K562 (cell line): ENCODE measurements around the gene DOCK6. TPM values are rescaled to one million over a fixed set of nuclear protein-coding genes. Genes with fewer than 3 reads are reported as not detected.
A peak's percentile ranks its signal among the peaks of the same experiment; 100 is the strongest.

Experiments
- ATAC-seq: fragments of 200-7000 bp; cut with Tn5 transposase; 3 replicates; pipeline ENCODE4 v1.9.1; 2020; ENCODE audit warnings: moderate library complexity
- BruUV-seq: library from RNA; stranded (reverse); fragments of 400-500 nt; replicated peaks from 2 replicates; lab custom pipeline; 2021; lab: Mats Ljungman, UMichigan
- CTCF ChIA-PET: fragments of 300-600 bp; formaldehyde crosslinking; extraction: SDS; loops from one replicate; lab custom pipeline; 2021; ENCODE audit warnings: low intra/inter-chr PET ratio; lab: Yijun Ruan, JAX
- POLR2A ChIA-PET: fragments of 300-600, 350-650 bp; sonication (Branson Sonifier 250); formaldehyde crosslinking; extraction: SDS; loops from one replicate; lab custom pipeline; 2021; ENCODE audit warnings: antibody characterized with exemption, inconsistent platforms; lab: Yijun Ruan, JAX
- DNase-seq, 4 experiments: peaks; one replicate each; pipeline versions ENCODE4 v3.0.0 to v3.0.0-alpha.2; 2011 to 2018; ENCODE audit warnings: low spot score in 3 of 4, mixed read lengths in 3 of 4; ENCODE audit errors: extremely low read depth in 1 of 4
- FAIRE-seq: peaks from 2 replicates; lab custom pipeline; 2011; peaks lifted over from hg19 to GRCh38; lab: Jason Lieb, UNC
- H2AFZ ChIP-seq: 2 replicates; pipeline ENCODE4 v1.6.0; 2011; ENCODE audit warnings: low read depth, low read length, control low read depth, inconsistent platforms
- H3K27ac ChIP-seq: fragments of 200-600 bp; 3 replicates; pipeline ENCODE4 v1.8.0; 2011; ENCODE audit warnings: low read depth, mild to moderate bottlenecking, control low read depth, inconsistent platforms, low read length, moderate library complexity, mixed read lengths; ENCODE audit errors: extremely low read depth
- H3K27me3 ChIP-seq, 2 experiments: fragments of 300-600 bp in 1 of 2; 2 replicates in 1 of 2; 3 replicates in 1 of 2; pipeline versions ENCODE4 v1.6.0 to v1.8.0; 2011; ENCODE audit warnings: inconsistent platforms in 2 of 2, low read length in 2 of 2, mild to moderate bottlenecking in 1 of 2, mixed read lengths in 1 of 2, moderate library complexity in 1 of 2; ENCODE audit not compliant: control insufficient read depth in 2 of 2, insufficient read depth in 2 of 2
- H3K36me3 ChIP-seq: fragments of 300-600 bp; 3 replicates; pipeline ENCODE4 v1.8.0; 2011; ENCODE audit warnings: mild to moderate bottlenecking, low read length, inconsistent platforms; ENCODE audit not compliant: control insufficient read depth, insufficient read depth
- H3K4me1 ChIP-seq, 2 experiments: fragments of 200-600 bp in 1 of 2; replicated peaks in 1 of 2; 2 replicates in 1 of 2; 3 replicates in 1 of 2; pipeline versions ENCODE4 v1.5.1 to v1.8.0; 2011; ENCODE audit warnings: inconsistent platforms in 2 of 2, low read length in 2 of 2, mild to moderate bottlenecking in 1 of 2, mixed read lengths in 1 of 2, moderate library complexity in 1 of 2; ENCODE audit not compliant: control insufficient read depth in 2 of 2, insufficient read depth in 2 of 2
- H3K4me2 ChIP-seq: 2 replicates; pipeline ENCODE4 v1.6.1; 2011; ENCODE audit warnings: low read length, control low read depth, inconsistent platforms, mixed read lengths; ENCODE audit not compliant: insufficient read depth
- H3K4me3 ChIP-seq: fragments of 200-600 bp; sonication (generic), shearing (Covaris generic); 2 replicates; pipeline ENCODE4 v1.5.1; 2016; ENCODE audit warnings: control low read depth, inconsistent platforms
- H3K79me2 ChIP-seq: fragments of 200-600 bp; 3 replicates; pipeline ENCODE4 v1.8.0; 2011; ENCODE audit warnings: low read length, inconsistent platforms; ENCODE audit not compliant: control insufficient read depth, insufficient read depth
- H3K9ac ChIP-seq, 2 experiments: 2 replicates each; pipeline versions ENCODE4 v1.6.0 to v1.6.1; 2011; ENCODE audit warnings: low read depth in 2 of 2, low read length in 2 of 2, control low read depth in 1 of 2, inconsistent platforms in 1 of 2, mild to moderate bottlenecking in 1 of 2, mixed read lengths in 1 of 2; ENCODE audit not compliant: insufficient read depth in 1 of 2
- H3K9me1 ChIP-seq: one replicate; pipeline ENCODE4 v1.6.0; 2011; ENCODE audit warnings: inconsistent platforms, mild to moderate bottlenecking, low read length, moderate library complexity; ENCODE audit not compliant: control insufficient read depth, insufficient read depth
- H3K9me3 ChIP-seq: replicated peaks from 2 replicates; pipeline ENCODE4 v1.5.1; 2011; ENCODE audit warnings: low read depth, low read length, inconsistent platforms; ENCODE audit not compliant: control insufficient read depth, insufficient read depth
- H4K20me1 ChIP-seq: replicated peaks from 2 replicates; pipeline ENCODE4 v1.6.1; 2011; ENCODE audit warnings: low read length, inconsistent platforms, mixed read lengths; ENCODE audit not compliant: control insufficient read depth, insufficient read depth
- DACH1 ChIP-seq: fragments of 450-650 bp; IDR thresholded peaks from 2 replicates; pipeline ENCODE4 v1.6.1; 2018; ENCODE audit not compliant: partially characterized antibody
- HMGN3 ChIP-seq: IDR thresholded peaks from 2 replicates; pipeline ENCODE4 v1.6.1; 2011; ENCODE audit warnings: borderline replicate concordance, low read depth, mild to moderate bottlenecking, mixed read lengths, low read length; ENCODE audit not compliant: insufficient read length; ENCODE audit errors: extremely low read depth
- ILF3 ChIP-seq: fragments of 450-650 bp; IDR thresholded peaks from 2 replicates; pipeline ENCODE4 v1.6.1; 2018; ENCODE audit warnings: antibody characterized with exemption, mild to moderate bottlenecking, moderate library complexity, borderline replicate concordance
- JUN ChIP-seq, 2 experiments: sonication (generic) in 1 of 2; formaldehyde crosslinking in 1 of 2; IDR thresholded peaks; 2 replicates each; pipeline versions ENCODE4 v1.6.1 to v1.8.0; 2012 to 2022; ENCODE audit warnings: borderline replicate concordance in 2 of 2, mild to moderate bottlenecking in 2 of 2, improper control_type of control experiment in 1 of 2, low read depth in 1 of 2, low read length in 1 of 2, missing genetic modification reagents in 1 of 2
- MITF ChIP-seq: IDR thresholded peaks from 2 replicates; pipeline ENCODE4 v1.6.1; 2014; ENCODE audit warnings: antibody characterized with exemption
- NEUROD1 ChIP-seq: fragments of 150-350 bp; IDR thresholded peaks from 2 replicates; pipeline ENCODE4 v1.6.1; 2014; ENCODE audit warnings: borderline replicate concordance, low read length, low read depth; ENCODE audit not compliant: partially characterized antibody
- PHTF2 ChIP-seq: fragments of 250-450 bp; sonication (Bioruptor Pico); IDR thresholded peaks from 2 replicates; pipeline ENCODE4 v1.5.0; 2021; ENCODE audit warnings: mild to moderate bottlenecking
- RFX1 ChIP-seq: fragments of 450-650 bp; IDR thresholded peaks from 2 replicates; pipeline ENCODE4 v1.6.1; 2016; ENCODE audit warnings: mild to moderate bottlenecking, moderate library complexity
- SAFB2 ChIP-seq: fragments of 200-400 bp; formaldehyde crosslinking; IDR thresholded peaks from 2 replicates; pipeline ENCODE4 v1.6.1; 2018; ENCODE audit warnings: borderline replicate concordance, low read length, low read depth, moderate library complexity; ENCODE audit not compliant: severe bottlenecking
- SMARCE1 ChIP-seq: fragments of 450-650 bp; IDR thresholded peaks from 2 replicates; pipeline ENCODE4 v1.7.1; 2016; ENCODE audit warnings: mild to moderate bottlenecking
- SMC3 ChIP-seq: conservative IDR thresholded peaks from 2 replicates; pipeline ENCODE4 v1.6.1; 2011; ENCODE audit warnings: low read depth, low read length, improper control_type of control experiment; ENCODE audit not compliant: insufficient read depth
- TAF7 ChIP-seq: fragments of 450-650 bp; IDR thresholded peaks from 2 replicates; pipeline ENCODE4 v1.6.1; 2016; ENCODE audit warnings: missing genetic modification characterization, missing compliant biosample characterization
- YY1 ChIP-seq, 3 experiments: IDR thresholded peaks; 2 replicates each; pipeline ENCODE4 v1.6.1; 2011; ENCODE audit warnings: low read length in 2 of 3, mild to moderate bottlenecking in 2 of 3, moderate library complexity in 2 of 3, borderline replicate concordance in 1 of 3, control low read depth in 1 of 3, low read depth in 1 of 3; ENCODE audit not compliant: insufficient read depth in 3 of 3, insufficient replicate concordance in 2 of 3, control insufficient read depth in 1 of 3, insufficient read length in 1 of 3; ENCODE audit errors: extremely low read depth in 1 of 3
- ZNF140 ChIP-seq: fragments of 250-450 bp; sonication (Bioruptor Pico); IDR thresholded peaks from 2 replicates; pipeline ENCODE4 v1.8.0; 2021; ENCODE audit warnings: moderate library complexity, mild to moderate bottlenecking, inconsistent platforms
- ZNF445 ChIP-seq: fragments of 250-450 bp; sonication (Bioruptor Pico); IDR thresholded peaks from 2 replicates; pipeline ENCODE4 v1.4.0; 2020; ENCODE audit warnings: low read depth, mild to moderate bottlenecking, moderate library complexity
- WGBS: fragments of 100-300 bp; shearing (Covaris generic); methylation state at CpG from one replicate; pipeline ENCODE4 v1.1.6; 2016; ENCODE audit warnings: low coverage, mixed read lengths; ENCODE audit not compliant: insufficient coverage; ENCODE audit errors: missing lambda C conversion rate; 5-methylcytosine and 5-hydroxymethylcytosine counted together
- in situ Hi-C: fragments of 300-500 bp; cut with MboI; formaldehyde crosslinking; loops from 4 replicates; pipeline ENCODE4 v1.15.0; 2018; ENCODE audit warnings: inconsistent platforms, mixed read lengths
- intact Hi-C: fragments of 100-400 bp; cut with micrococcal nuclease; formaldehyde crosslinking; loops from 2 replicates; pipeline ENCODE4 v1.14.2; 2022
- polyA plus RNA-seq, 8 experiments: library from polyadenylated mRNA; depleted of rRNA in 4 of 8; stranded (reverse) in 5 of 8; unstranded in 3 of 8; fragments of >200 nt; fragmentation: Nextera tagmentation in 2 of 8; fragmentation: Illumina TruSeq in 1 of 8; extraction: Ambion mirVana in 2 of 8; extraction: Trizol in 1 of 8; gene quantifications; 2 replicates each; pipeline versions ENCODE4 v1.2.1 to v1.2.3, GENCODE V29; 2011 to 2014; ENCODE audit warnings: inconsistent platforms in 1 of 8, missing spikeins in 1 of 8
- total RNA-seq, 7 experiments: library from RNA; depleted of rRNA in 6 of 7; stranded (reverse); fragments of >200 nt in 6 of 7; fragmentation: Illumina TruSeq in 2 of 7; extraction: Trizol in 2 of 7; gene quantifications; 2 replicates each; pipeline versions ENCODE4 v1.2.1 to v1.2.3, GENCODE V29; 2011 to 2021; ENCODE audit warnings: low replicate concordance in 1 of 7

DOCK6 gene
- total and polyA plus RNA-seq, 9 of the 15 experiments (the other 6 are each of a cell fraction or from before 2014, with no cell fraction given): 0.35 to 19.3 (median 3.8) TPM

GRCh38 chr19:11306337-11306736, 44.0 kb upstream of the DOCK6 start:
- Histone ChIP-seq H3K9me1 (no peaks in the 10 kb centered on the region), H2AFZ (no peak overlapping the region), H4K20me1 (no peaks in the 10 kb centered on the region), H3K4me2 (no peak overlapping the region), H3K4me1 (no peaks in the 10 kb centered on the region), H3K27me3 (peaks cover 0 to 26% of the 10 kb centered on the region in 2 experiments; a peak in 1 of 5 replicates), H3K9ac (no peak overlapping the region), H3K9me3 (no peaks in the 10 kb centered on the region), H3K4me3 (no peak overlapping the region), H3K27ac (no peak overlapping the region), H3K79me2 (no peaks in the 10 kb centered on the region), H3K36me3 (no peaks in the 10 kb centered on the region)
- in situ Hi-C loops: no loop called here
- intact Hi-C loops: no loop called here
- WGBS: 17% methylated on average over 9 of the region's 9 CpGs
- CTCF ChIA-PET: interaction anchor here (0.6 kb wide), 1 partner anchor 125 kb away, joined by 3 read pairs; no protein-coding TSS in a partner anchor
- BruUV-seq: no TSS peak
- no peak for DNase-seq
- ATAC-seq: no peak
- POLR2A ChIA-PET: interaction anchor here (1.0 kb wide), 1 partner anchor 12 kb away, joined by 5 read pairs; no protein-coding TSS in a partner anchor
- TF ChIP-seq RFX1: peak; percentile 76
- no peak for TF ChIP-seq ZNF140
- no peak for TF ChIP-seq HMGN3
- no peak for FAIRE-seq

GRCh38 chr19:11304936-11305335, 42.6 kb upstream of the DOCK6 start:
- Histone ChIP-seq H2AFZ (no peak overlapping the region), H3K27me3 (peaks cover 10 to 36% of the 10 kb centered on the region in 2 experiments), H3K9me3 (no peaks in the 10 kb centered on the region), H3K4me3 (no peak overlapping the region), H3K79me2 (no peaks in the 10 kb centered on the region), H4K20me1 (no peaks in the 10 kb centered on the region), H3K27ac (no peak overlapping the region), H3K9ac (no peak overlapping the region), H3K36me3 (no peaks in the 10 kb centered on the region), H3K4me1 (no peaks in the 10 kb centered on the region), H3K9me1 (no peaks in the 10 kb centered on the region), H3K4me2 (no peak overlapping the region)
- in situ Hi-C loops (no loop called here), intact Hi-C loops (no loop called here)
- BruUV-seq: no TSS peak
- POLR2A ChIA-PET: interaction anchor here (1.0 kb wide), 1 partner anchor 13 kb away, joined by 5 read pairs; no protein-coding TSS in a partner anchor
- WGBS: 16% methylated on average over 4 of the region's 5 CpGs
- no peak for FAIRE-seq
- CTCF ChIA-PET: no interaction called here
- DNase-seq: no peak
- ATAC-seq: no peak
- no peak for TF ChIP-seq NEUROD1
- no peak for TF ChIP-seq TAF7 (tag)
- no peak for TF ChIP-seq DACH1
- TF ChIP-seq JUN (IDR thresholded peaks at IDR 0.05; ENCODE audit: borderline replicate concordance, low read depth, low read length): no peak
- no peak for TF ChIP-seq JUN (CRISPR knock-in tag; IDR thresholded peaks at IDR 0.05; ENCODE audit: borderline replicate concordance)
- no peak for TF ChIP-seq ILF3
- no peak for TF ChIP-seq YY1 (IDR thresholded peaks at IDR 0.05; ENCODE audit: borderline replicate concordance in 1 of 3, control insufficient read depth in 1 of 3, extremely low read depth in 1 of 3, insufficient read depth in 3 of 3, insufficient read length in 1 of 3, insufficient replicate concordance in 2 of 3, low read depth in 1 of 3, low read length in 2 of 3)
- no peak for TF ChIP-seq SMC3
- TF ChIP-seq SAFB2: no peak
- no peak for TF ChIP-seq ZNF445 (CRISPR knock-in tag)
- TF ChIP-seq MITF: no peak
- no peak for TF ChIP-seq SMARCE1
- no peak for TF ChIP-seq PHTF2 (CRISPR knock-in tag)
